LNCAP (cell line): ENCODE results near the gene TREM2.

Experiments used
- TF ChIP-seq, protein P1 (sequence below): fragments of 450-650 bp; IDR thresholded peaks from 2 replicates; pipeline ENCODE4 v1.5.1; 2017; ENCODE audit warnings: mild to moderate bottlenecking

Gene TREM2

DNA sequence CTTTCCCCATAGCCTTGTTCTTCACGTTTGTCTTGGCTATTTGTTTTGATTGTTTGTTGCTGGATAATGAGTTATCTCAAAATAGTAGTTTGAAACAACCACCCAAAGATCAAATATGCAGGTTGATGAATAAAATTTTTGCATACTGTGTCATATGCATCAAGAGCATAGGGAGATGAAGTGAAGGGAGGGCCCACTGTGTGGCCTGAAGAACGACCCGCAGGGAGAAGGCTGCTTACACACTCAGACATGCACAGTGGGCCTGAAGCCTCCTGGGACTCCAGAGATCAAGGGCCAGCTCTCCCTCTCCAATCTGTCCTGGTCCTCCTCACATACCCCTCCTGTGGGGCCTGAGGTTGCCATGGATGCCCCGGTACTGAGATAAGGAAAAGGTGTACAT is 16.2 kb upstream of the TREM2 start:
- TF ChIP-seq, protein P1, sequence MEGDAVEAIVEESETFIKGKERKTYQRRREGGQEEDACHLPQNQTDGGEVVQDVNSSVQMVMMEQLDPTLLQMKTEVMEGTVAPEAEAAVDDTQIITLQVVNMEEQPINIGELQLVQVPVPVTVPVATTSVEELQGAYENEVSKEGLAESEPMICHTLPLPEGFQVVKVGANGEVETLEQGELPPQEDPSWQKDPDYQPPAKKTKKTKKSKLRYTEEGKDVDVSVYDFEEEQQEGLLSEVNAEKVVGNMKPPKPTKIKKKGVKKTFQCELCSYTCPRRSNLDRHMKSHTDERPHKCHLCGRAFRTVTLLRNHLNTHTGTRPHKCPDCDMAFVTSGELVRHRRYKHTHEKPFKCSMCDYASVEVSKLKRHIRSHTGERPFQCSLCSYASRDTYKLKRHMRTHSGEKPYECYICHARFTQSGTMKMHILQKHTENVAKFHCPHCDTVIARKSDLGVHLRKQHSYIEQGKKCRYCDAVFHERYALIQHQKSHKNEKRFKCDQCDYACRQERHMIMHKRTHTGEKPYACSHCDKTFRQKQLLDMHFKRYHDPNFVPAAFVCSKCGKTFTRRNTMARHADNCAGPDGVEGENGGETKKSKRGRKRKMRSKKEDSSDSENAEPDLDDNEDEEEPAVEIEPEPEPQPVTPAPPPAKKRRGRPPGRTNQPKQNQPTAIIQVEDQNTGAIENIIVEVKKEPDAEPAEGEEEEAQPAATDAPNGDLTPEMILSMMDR, result no peak

DNA sequence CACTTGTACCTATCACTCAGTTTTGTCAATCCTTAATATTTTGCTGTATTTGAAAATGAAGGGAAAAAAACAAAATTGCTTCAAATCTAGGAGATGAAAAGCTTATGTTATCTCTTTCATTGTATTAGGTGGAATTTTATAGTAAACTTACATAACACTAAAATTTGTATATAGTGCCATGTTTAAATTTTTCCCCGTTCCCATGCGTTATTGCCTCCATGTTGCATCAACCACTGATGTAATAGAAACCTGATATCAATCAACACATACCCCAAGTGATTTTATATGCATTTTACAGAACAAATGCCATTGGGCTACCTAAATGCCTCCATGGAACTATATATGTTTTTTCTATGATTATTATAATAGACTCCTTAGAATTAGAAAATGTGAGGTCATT is 14.8 kb upstream of the TREM2 start:
- TF ChIP-seq, protein P1, result no peak

DNA sequence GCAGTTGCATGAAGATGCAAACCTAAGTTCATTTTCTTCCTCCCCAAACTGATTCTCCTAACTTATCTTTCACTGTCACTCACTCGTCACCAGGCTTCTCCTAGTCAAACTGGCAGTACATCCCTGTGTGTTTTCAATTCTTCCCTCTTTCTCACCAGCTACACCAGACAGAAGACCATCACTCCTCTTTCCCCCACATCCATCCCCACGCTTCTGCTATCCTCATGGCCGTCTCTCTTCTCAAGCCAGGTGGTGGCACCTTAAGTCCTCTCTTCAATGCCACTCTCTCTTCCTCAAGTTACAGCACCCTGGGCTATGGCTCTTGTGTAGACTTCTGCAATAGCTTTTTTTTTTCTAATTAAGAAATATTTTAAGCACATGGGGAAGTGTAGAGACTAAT is 14.4 kb upstream of the TREM2 start:
- TF ChIP-seq, protein P1, result no peak

DNA sequence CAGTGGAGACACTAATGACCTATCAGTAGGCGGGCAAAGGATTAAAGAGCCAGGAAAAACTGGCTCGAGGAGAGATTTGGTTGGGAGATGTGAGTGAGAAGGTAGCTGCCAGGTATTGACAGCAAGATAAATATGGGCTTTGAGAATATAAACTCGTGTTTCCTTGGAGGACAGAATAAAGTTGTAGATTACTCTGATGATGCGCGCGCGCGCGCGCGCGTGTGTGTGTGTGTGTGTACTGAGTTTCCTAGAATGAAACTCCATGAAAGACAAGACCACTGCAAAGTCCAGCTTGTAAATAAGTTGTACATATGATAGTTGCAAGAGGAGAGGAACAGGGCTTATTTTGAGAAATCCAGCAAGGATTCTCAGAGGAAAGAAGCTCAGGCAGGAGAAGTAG is 13.3 kb upstream of the TREM2 start:
- TF ChIP-seq, protein P1, result no peak

DNA sequence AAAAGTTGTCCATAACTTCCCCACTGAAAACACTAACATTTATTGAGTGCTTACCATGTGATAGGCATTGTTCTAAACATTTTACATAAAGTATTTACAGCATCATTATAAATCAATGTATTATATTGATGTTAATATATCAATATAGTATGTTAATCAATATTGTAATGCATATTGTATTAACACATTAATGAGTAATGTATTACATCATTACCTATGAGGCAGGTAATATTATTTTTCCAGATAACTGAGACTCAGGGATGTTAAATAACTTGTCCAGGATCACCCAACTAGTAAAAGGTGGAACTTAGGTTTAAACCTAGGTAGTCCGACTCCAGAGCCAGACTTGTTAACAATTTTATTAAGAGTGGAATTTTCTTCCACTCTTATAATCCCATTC is 12.2 kb upstream of the TREM2 start:
- TF ChIP-seq, protein P1, result no peak

DNA sequence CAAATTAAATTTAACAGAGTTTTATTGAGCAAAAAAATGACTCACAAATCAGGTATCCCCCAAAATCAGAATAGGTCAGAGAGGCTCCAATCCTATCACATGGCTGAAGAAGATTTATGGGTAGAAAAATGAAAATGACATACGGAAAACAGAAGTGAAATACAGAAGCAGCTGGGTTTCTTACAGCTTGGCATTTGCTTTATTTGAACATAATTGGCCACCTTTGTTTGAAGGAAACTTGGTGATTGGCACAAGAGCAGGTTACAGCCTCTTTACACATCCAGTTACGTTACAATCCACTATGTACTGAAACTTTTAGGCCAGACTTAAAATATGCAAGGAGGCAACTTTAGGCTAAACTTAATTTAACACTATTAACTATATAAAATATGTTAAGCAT is 11.7 kb upstream of the TREM2 start:
- TF ChIP-seq, protein P1, result no peak

DNA sequence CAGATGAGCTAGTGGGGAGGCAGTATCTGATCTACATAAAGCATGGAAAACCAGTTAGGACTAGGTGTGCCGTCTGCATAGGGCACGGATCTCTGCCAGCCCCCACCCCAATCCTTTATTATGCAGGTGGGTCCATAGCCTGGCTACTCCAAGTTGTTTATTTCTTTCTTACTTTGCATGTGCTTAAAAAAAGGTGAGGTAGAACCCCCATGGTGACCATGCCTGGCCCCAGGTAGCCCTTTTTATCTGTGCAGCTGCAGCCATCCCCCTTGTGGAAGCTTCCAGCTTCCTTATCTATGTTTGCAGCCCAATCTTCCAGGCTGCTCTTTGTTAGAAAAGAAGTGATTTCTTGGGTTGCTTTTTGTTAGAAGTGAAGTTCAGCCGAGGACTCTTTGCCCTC is 9.0 kb upstream of the TREM2 start:
- TF ChIP-seq, protein P1, result no peak

DNA sequence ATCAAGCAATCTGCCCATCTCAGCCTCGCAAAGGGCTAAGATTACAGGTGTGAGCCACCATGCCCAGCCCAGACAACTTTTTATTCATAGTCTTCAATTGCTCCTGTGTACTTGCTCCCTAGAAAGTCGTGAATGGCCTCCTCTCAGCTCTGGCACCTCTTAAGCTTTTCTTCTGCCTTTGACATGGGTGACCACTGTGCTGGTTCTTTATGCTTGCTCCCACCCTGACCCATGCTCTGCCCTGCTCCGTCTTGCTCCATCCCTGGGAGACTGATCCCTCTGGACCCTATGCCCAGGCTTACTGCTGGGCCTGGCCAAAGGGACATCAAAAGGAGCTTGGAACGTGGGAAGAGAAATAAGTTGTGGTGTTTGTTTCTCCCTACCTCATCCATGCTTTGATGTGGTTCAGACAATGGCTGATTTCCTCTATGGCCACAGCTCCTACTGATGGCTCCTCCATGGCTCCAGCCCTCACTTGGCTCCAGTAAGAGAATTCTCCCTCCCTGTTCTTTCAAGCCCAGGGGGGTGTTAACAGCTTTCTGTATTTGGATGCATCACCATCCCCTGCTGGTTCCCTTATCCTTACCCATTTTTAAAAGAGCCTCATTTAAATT is 7.7 kb upstream of the TREM2 start:
- TF ChIP-seq, protein P1, result no peak
